ENCODE data around the gene EXOC3.

GRCh38 chr5:468401-468800, 25.4 kb downstream of the EXOC3 start:
- no peak for TF ChIP-seq POLR2A (IDR thresholded peaks at IDR 0.05; ENCODE audit: low read depth, low read length)
- TF ChIP-seq, protein P1, sequence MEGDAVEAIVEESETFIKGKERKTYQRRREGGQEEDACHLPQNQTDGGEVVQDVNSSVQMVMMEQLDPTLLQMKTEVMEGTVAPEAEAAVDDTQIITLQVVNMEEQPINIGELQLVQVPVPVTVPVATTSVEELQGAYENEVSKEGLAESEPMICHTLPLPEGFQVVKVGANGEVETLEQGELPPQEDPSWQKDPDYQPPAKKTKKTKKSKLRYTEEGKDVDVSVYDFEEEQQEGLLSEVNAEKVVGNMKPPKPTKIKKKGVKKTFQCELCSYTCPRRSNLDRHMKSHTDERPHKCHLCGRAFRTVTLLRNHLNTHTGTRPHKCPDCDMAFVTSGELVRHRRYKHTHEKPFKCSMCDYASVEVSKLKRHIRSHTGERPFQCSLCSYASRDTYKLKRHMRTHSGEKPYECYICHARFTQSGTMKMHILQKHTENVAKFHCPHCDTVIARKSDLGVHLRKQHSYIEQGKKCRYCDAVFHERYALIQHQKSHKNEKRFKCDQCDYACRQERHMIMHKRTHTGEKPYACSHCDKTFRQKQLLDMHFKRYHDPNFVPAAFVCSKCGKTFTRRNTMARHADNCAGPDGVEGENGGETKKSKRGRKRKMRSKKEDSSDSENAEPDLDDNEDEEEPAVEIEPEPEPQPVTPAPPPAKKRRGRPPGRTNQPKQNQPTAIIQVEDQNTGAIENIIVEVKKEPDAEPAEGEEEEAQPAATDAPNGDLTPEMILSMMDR (conservative IDR thresholded peaks at IDR 0.05; ENCODE audit: low read depth, low read length): no peak
- TF ChIP-seq BHLHE40 (IDR thresholded peaks at IDR 0.05; ENCODE audit: low read depth, low read length): no peak
- no peak for TF ChIP-seq ELK1 (IDR thresholded peaks at IDR 0.05; ENCODE audit: borderline replicate concordance, low read depth, low read length)
- no peak for TF ChIP-seq NFE2L2 (IDR thresholded peaks at IDR 0.05; ENCODE audit: low read depth, low read length)
- TF ChIP-seq MXI1 (IDR thresholded peaks at IDR 0.05; ENCODE audit: borderline replicate concordance, low read depth, low read length): no peak
- no peak for TF ChIP-seq CEBPB (IDR thresholded peaks at IDR 0.05; ENCODE audit: low read depth, low read length)
- TF ChIP-seq MAZ (IDR thresholded peaks at IDR 0.05; ENCODE audit: borderline replicate concordance, low read depth, low read length): no peak
- TF ChIP-seq CHD1 (IDR thresholded peaks at IDR 0.05; ENCODE audit: low read depth, low read length): no peak
- no peak for TF ChIP-seq FOS (IDR thresholded peaks at IDR 0.05; ENCODE audit: low read depth, low read length)
- no peak for TF ChIP-seq RFX5 (IDR thresholded peaks at IDR 0.05; ENCODE audit: low read depth, low read length)
- no peak for TF ChIP-seq RCOR1 (IDR thresholded peaks at IDR 0.05; ENCODE audit: insufficient replicate concordance, low read length)
- TF ChIP-seq RAD21 (IDR thresholded peaks at IDR 0.05; ENCODE audit: low read length): no peak
